Activated CD8-positive, alpha-beta memory T cell treated with anti-CD3 and anti-CD28 coated beads for 36 hours (primary cell): ENCODE measurements around the gene ZKSCAN2. TPM values are rescaled to one million over a fixed set of nuclear protein-coding genes. Genes with fewer than 3 reads are reported as not detected.

Experiments
- CTCF ChIA-PET: fragments of 350-600 bp; sonication (Branson Sonifier 250); formaldehyde crosslinking; loops from one replicate; lab custom pipeline; 2021; ENCODE audit warnings: antibody characterized with exemption; lab: Charles Lee
- POLR2A ChIA-PET: fragments of 350-600 bp; sonication (Branson Sonifier 250); formaldehyde crosslinking; loops from one replicate; lab custom pipeline; 2021; ENCODE audit warnings: antibody characterized with exemption; lab: Charles Lee
- total RNA-seq, 2 experiments: library from RNA; stranded (reverse); gene quantifications; one replicate each; pipeline ENCODE4 v1.2.3, GENCODE V29; 2021

ZKSCAN2 gene
- total RNA-seq, 2 experiments from 2014 or later, result 5.7 to 6.1 TPM

GRCh38 chr16:25235991-25236390 lies 21.7 kb downstream of the ZKSCAN2 start:
- ChIA-PET POLR2A (no interaction called here), CTCF (interaction anchor here (1.6 kb wide), 1 partner anchor 12 kb away, joined by 3 read pairs; no protein-coding TSS in a partner anchor)

- ChIA-PET POLR2A (interaction anchor here (0.7 kb wide), 1 partner anchor 69 kb away, joined by 7 read pairs; no protein-coding TSS in a partner anchor), CTCF (no interaction called here)
Observed at GRCh38 chr16:25228372-25228771, 29.3 kb downstream of the ZKSCAN2 start.

- CTCF ChIA-PET, result interaction anchor here (0.7 to 3.1 kb wide), 16 partner anchors 9 to 488 kb away, joined by 3 to 18 read pairs (median 4); partner anchors contain the start of gene LCMT1
- POLR2A ChIA-PET, result no interaction called here
Observed at GRCh38 chr16:25224731-25225319, 32.8 kb downstream of the ZKSCAN2 start.

- ChIA-PET CTCF (interaction anchor here (0.9 to 3.1 kb wide), 3 partner anchors 75 to 112 kb away, joined by 3 to 18 read pairs (median 3); partner anchors contain the start of gene LCMT1), POLR2A (no interaction called here)
Observed at GRCh38 chr16:25223964-25224363, 33.7 kb downstream of the ZKSCAN2 start.

- ChIA-PET POLR2A (no interaction called here), CTCF (interaction anchor here (0.7 to 3.1 kb wide), 4 partner anchors 74 to 124 kb away, joined by 3 to 18 read pairs (median 3); partner anchors contain the start of gene LCMT1)
Observed at GRCh38 chr16:25222959-25223358, 34.7 kb downstream of the ZKSCAN2 start.

- CTCF ChIA-PET, result no interaction called here
- POLR2A ChIA-PET, result no interaction called here
Observed at GRCh38 chr16:25219070-25219737, 38.4 kb downstream of the ZKSCAN2 start.

GRCh38 chr16:25217921-25218320 lies 39.7 kb downstream of the ZKSCAN2 start:
- ChIA-PET POLR2A (no interaction called here), CTCF (interaction anchor here (1.5 kb wide), 1 partner anchor 15 kb away, joined by 3 read pairs; no protein-coding TSS in a partner anchor)

GRCh38 chr16:25217112-25217511 lies 40.5 kb downstream of the ZKSCAN2 start:
- CTCF ChIA-PET, result interaction anchor here (1.5 kb wide), 1 partner anchor 16 kb away, joined by 3 read pairs; no protein-coding TSS in a partner anchor
- POLR2A ChIA-PET, result no interaction called here

- ChIA-PET POLR2A (no interaction called here), CTCF (no interaction called here)
Observed at GRCh38 chr16:25213709-25214397, 43.8 kb downstream of the ZKSCAN2 start.

- ChIA-PET POLR2A (no interaction called here), CTCF (no interaction called here)
Observed at GRCh38 chr16:25212636-25213035, 45.0 kb downstream of the ZKSCAN2 start.

- POLR2A ChIA-PET, result no interaction called here
- CTCF ChIA-PET, result interaction anchor here (1.2 kb wide), 1 partner anchor 15 kb away, joined by 6 read pairs; no protein-coding TSS in a partner anchor
Observed at GRCh38 chr16:25210758-25211157, 46.9 kb downstream of the ZKSCAN2 start.

- CTCF ChIA-PET, result no interaction called here
- POLR2A ChIA-PET, result no interaction called here
Observed at GRCh38 chr16:25199457-25199856, 58.2 kb downstream of the ZKSCAN2 start.

- CTCF ChIA-PET, result no interaction called here
Observed at GRCh38 chr16:25198021-25198420, 59.6 kb downstream of the ZKSCAN2 start.

GRCh38 chr16:25194273-25194878 lies 63.3 kb downstream of the ZKSCAN2 start:
- CTCF ChIA-PET, result no interaction called here

More at GRCh38 chr16:25198021-25198420, 59.6 kb downstream of the ZKSCAN2 start:
- POLR2A ChIA-PET, result no interaction called here

GRCh38 chr16:25192096-25192495 lies 65.5 kb downstream of the ZKSCAN2 start:
- ChIA-PET POLR2A (no interaction called here), CTCF (no interaction called here)

More at GRCh38 chr16:25194273-25194878, 63.3 kb downstream of the ZKSCAN2 start:
- POLR2A ChIA-PET, result interaction anchor here (0.6 kb wide), 1 partner anchor 1690 kb away, joined by 5 read pairs; no protein-coding TSS in a partner anchor

GRCh38 chr16:25189305-25189704 lies 68.3 kb downstream of the ZKSCAN2 start:
- ChIA-PET CTCF (no interaction called here), POLR2A (no interaction called here)

GRCh38 chr16:25187491-25187795 lies 70.2 kb downstream of the ZKSCAN2 start:
- CTCF ChIA-PET, result no interaction called here
- POLR2A ChIA-PET, result no interaction called here
